ENCODE measurements around the gene MFSD12. TPM values are rescaled to one million over a fixed set of nuclear protein-coding genes. Genes with fewer than 3 reads are reported as not detected.

MFSD12 gene
- total RNA-seq (2014; rRNA removed), result 121 and 165 TPM in 2 replicates
- percentile 59 among the genes with signal in this experiment for Bru-seq, nascent RNA
- BruChase-seq, experiment 1, labeled RNA remaining after a 6-hour chase, result percentile 77 among the genes with signal in this experiment
- BruChase-seq, experiment 2, labeled RNA remaining after a 2-hour chase, result percentile 73 among the genes with signal in this experiment
- long read RNA-seq, transcript MFSD12-201 (10 exons, 2,124 nt), result major isoform, 42 of 181 reads
- long read RNA-seq, transcript MFSD12-204 (1 exons, 1,769 nt), result minor isoform, 21 of 181 reads
- long read RNA-seq, partial matches to known transcripts, result 38 of 181 reads
- long read RNA-seq, other reads (novel, unspliced or antisense), result 78 of 181 reads

DNA sequence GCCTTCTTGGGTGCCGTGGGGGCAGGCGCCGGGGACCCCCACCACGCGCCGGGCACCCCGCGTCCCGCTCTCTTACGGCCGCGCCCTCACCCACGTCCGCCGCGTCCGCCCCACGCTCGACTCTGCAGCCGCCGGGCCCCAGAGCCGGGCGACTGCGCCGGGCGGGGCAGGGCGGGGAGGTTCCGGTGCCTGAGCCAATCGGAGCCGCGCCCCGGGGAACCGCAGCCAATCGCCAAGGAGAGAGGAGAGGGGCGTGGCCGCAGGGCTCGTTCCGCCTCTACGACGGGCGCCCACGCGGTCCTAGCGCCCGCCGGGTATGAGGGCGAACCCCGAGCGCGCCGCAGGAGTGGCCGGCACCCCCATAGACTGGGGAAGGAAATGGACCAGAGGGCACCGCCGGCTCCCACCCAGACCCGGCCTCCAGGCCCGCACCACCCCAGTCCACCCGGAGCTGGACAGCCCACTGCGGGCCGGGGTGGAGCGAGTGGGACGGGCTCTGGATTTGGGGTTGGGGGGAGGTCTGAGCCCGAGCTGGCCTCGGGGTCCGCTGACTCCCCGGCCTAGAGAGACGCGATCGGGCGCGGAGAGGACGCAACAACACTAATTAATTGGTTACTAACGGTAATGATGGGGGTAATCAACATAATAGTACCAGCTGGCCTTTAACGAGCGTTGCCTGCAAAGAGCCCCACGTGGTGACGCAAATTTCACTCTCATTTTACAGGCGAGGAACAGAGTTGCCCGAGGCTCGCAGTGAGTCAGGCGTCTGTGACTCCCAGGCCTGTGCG lies at the start of gene MFSD12:
Gene MFSD12, minus strand, starts transcription at position 126 of the 788 bp plus-strand sequence. CDS start 183 bp downstream, outside the sequence.
- H3K9me3 ChIP-seq (ENCODE audit: low read length), result no peaks in the 10 kb centered on the region
- H3K9me2 ChIP-seq (replicated peaks; ENCODE audit: low read length), result no peaks in the 10 kb centered on the region
- ATAC-seq (peak; percentile 87), DNase-seq (peak; percentile 89)
- TSS peak; percentile 70 for BruUV-seq (replicated peaks)
- peak within 1 kb of the TSS; percentile 91 for H3K4me3 ChIP-seq (ENCODE audit: low read length)
- H4K20me1 ChIP-seq (ENCODE audit: low read length), result peaks cover 18% of the 10 kb centered on the region
- no peaks in the 10 kb centered on the region for H3K36me3 ChIP-seq (ENCODE audit: low read depth, low read length)
- H3K4me1 ChIP-seq (ENCODE audit: insufficient read depth, low read length), result peaks cover 19% of the 10 kb centered on the region; the same call in 1 of the 2 replicates
- intact Hi-C loops (cut with micrococcal nuclease), result no loop called here
- H2AFZ ChIP-seq (ENCODE audit: low read length), result peak within 1 kb of the TSS; percentile 92
- peaks cover 38% of the 10 kb centered on the region for H3K79me2 ChIP-seq (ENCODE audit: low read length)
- peak within 1 kb of the TSS; percentile 97 for H3K4me2 ChIP-seq (ENCODE audit: low read length)
- TF ChIP-seq, protein P1, sequence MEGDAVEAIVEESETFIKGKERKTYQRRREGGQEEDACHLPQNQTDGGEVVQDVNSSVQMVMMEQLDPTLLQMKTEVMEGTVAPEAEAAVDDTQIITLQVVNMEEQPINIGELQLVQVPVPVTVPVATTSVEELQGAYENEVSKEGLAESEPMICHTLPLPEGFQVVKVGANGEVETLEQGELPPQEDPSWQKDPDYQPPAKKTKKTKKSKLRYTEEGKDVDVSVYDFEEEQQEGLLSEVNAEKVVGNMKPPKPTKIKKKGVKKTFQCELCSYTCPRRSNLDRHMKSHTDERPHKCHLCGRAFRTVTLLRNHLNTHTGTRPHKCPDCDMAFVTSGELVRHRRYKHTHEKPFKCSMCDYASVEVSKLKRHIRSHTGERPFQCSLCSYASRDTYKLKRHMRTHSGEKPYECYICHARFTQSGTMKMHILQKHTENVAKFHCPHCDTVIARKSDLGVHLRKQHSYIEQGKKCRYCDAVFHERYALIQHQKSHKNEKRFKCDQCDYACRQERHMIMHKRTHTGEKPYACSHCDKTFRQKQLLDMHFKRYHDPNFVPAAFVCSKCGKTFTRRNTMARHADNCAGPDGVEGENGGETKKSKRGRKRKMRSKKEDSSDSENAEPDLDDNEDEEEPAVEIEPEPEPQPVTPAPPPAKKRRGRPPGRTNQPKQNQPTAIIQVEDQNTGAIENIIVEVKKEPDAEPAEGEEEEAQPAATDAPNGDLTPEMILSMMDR (conservative IDR thresholded peaks at IDR 0.05; ENCODE audit: low read depth, low read length), result no peak
- TF ChIP-seq EZH2 (IDR thresholded peaks at IDR 0.05; ENCODE audit: low read length, unreplicated experiment), result no peak
- no peak for TF ChIP-seq EZH2phosphoT487 (IDR thresholded peaks at IDR 0.05; ENCODE audit: borderline replicate concordance, low read length)
- no peaks in the 10 kb centered on the region for H3F3A ChIP-seq (ENCODE audit: low read length, unreplicated experiment)
- peak within 1 kb of the TSS; percentile 91 for H3K27ac ChIP-seq (ENCODE audit: low read length)
- H3K27me3 ChIP-seq (ENCODE audit: low read length), result no peaks in the 10 kb centered on the region
- POLR2A ChIA-PET (ENCODE audit: unreplicated experiment), result no interaction called here
- peak within 1 kb of the TSS; percentile 91 for H3K9ac ChIP-seq (ENCODE audit: low read length)
- CTCF ChIA-PET, result interaction anchor here (0.5 kb wide), 1 partner anchor 756 kb away, joined by 5 read pairs; no protein-coding TSS in a partner anchor

DNA sequence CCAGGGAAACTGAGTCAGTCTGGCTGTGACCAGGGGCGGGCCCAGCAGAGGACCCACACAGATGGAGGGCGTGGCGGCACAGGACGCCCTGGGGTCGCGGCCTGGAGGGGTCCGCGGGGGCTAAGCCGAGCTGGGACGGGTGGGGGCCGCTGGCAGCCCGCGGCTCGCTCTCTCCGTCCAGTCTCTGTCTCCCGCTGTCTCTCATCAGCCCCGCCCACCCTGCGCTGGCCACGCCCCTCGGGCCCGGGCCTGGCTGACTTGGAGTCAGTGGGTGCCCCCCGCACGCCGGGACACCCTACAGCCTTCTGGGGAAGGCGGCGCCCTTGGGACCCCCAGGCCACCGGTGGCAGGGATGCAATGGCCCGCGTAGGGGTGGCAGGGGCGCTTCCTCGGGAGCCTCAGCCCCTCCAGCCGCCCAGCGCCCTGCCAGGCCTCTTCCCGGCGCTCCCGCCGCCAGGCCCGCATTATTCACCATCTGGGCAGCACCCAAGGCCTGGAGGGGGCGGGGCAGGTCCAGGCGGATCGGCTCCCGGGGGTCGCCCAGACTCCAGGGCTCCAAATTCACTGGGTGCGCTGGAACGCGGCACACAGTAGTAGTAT lies 49.4 kb upstream of the MFSD12 start, which contains the start of gene TBXA2R:
Gene TBXA2R, minus strand, starts transcription at position 186 of the 600 bp plus-strand sequence. CDS start 6,241 bp downstream, outside the sequence.
- intact Hi-C loops (cut with micrococcal nuclease), result no loop called here

More for the DNA sequence above, 49.4 kb upstream of the MFSD12 start, which contains the start of gene TBXA2R:
- Histone ChIP-seq H3K79me2 (ENCODE audit: low read length) (no peaks in the 10 kb centered on the region), H3K9me3 (ENCODE audit: low read length) (no peaks in the 10 kb centered on the region), H3K36me3 (ENCODE audit: low read depth, low read length) (no peaks in the 10 kb centered on the region), H3K27me3 (ENCODE audit: low read length) (no peaks in the 10 kb centered on the region), H3K4me2 (ENCODE audit: low read length) (peak within 1 kb of the TSS; percentile 88), H3K27ac (ENCODE audit: low read length) (no peak within 1 kb of the TSS), H3K4me1 (ENCODE audit: insufficient read depth, low read length) (peaks cover 16% of the 10 kb centered on the region; the same call in 1 of the 2 replicates), H3K9ac (ENCODE audit: low read length) (peak within 1 kb of the TSS; percentile 61), H3K9me2 (replicated peaks; ENCODE audit: low read length) (no peaks in the 10 kb centered on the region), H3K4me3 (ENCODE audit: low read length) (peak within 1 kb of the TSS; percentile 66), H2AFZ (ENCODE audit: low read length) (peak within 1 kb of the TSS; percentile 69), H4K20me1 (ENCODE audit: low read length) (no peaks in the 10 kb centered on the region), H3F3A (ENCODE audit: low read length, unreplicated experiment) (no peaks in the 10 kb centered on the region)
- peak; percentile 59 for DNase-seq
- no peak for TF ChIP-seq EZH2phosphoT487 (IDR thresholded peaks at IDR 0.05; ENCODE audit: borderline replicate concordance, low read length)
- TF ChIP-seq EZH2 (IDR thresholded peaks at IDR 0.05; ENCODE audit: low read length, unreplicated experiment), result no peak
- TF ChIP-seq, protein P1 (conservative IDR thresholded peaks at IDR 0.05; ENCODE audit: low read depth, low read length), result no peak
- BruUV-seq (replicated peaks), result no TSS peak
- ChIA-PET POLR2A (ENCODE audit: unreplicated experiment) (no interaction called here), CTCF (no interaction called here)
- ATAC-seq, result peak; percentile 79

All from PC-3 (cell line).